PC-9 (cell line): Measurements from ENCODE around the gene AKAP12.

Experiments
- CTCF ChIP-seq: fragments of 200-600 bp; sonication (generic); conservative IDR thresholded peaks from 2 replicates; pipeline ENCODE4 v1.6.1; 2017; ENCODE audit warnings: mixed run types, antibody characterized with exemption, mild to moderate bottlenecking, moderate library complexity
- EZH2 ChIP-seq: fragments of 200-600 bp; sonication (generic); IDR thresholded peaks from 2 replicates; pipeline ENCODE4 v1.8.0; 2017; ENCODE audit warnings: antibody characterized with exemption, low read depth

DNA sequence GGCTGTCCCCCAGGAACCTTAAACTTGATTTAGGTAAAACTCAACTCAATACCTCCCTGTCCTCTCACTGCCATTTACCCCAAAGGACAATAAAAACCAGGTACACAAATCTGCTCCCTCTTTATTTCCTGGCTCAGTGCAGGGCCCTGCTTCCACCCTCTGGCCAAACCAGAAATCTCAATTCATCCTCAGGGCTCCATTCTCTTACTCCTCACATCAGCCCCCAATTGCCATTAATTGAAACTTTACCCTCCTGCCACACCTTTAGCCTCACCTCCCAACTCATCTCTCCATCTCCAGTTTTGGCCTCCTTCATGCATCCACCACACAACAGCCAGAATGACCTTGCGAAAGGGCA is 141.1 kb downstream of the AKAP12 start:
- TF ChIP-seq CTCF (no peak), EZH2 (no peak)
